Psoas muscle (tissue), 8 donors: ENCODE data around the gene ODAD2. TPM values are rescaled to one million over a fixed set of nuclear protein-coding genes. Genes with fewer than 3 reads are reported as not detected.

Experiments used
- ATAC-seq, 4 donors: fragments of 200-7000 bp; cut with Tn5 transposase; one replicate each; pipeline ENCODE4 v1.9.1; 2020; ENCODE audit warnings: moderate library complexity in 3 of 4, mild to moderate bottlenecking in 2 of 4
- DNase-seq, 2 donors: peaks; one replicate each; pipeline ENCODE4 v3.0.0-alpha.2; 2020
- H3K27ac ChIP-seq: fragments of 200-600 bp; one replicate; pipeline ENCODE4 v1.8.0; 2022
- H3K27me3 ChIP-seq, 3 donors: fragments of 200-600 bp in 1 of 3; one replicate each; pipeline versions ENCODE4 v1.6.1 to v1.8.0; 2013 to 2022; ENCODE audit warnings: low read length in 2 of 3, mild to moderate bottlenecking in 2 of 3, moderate library complexity in 1 of 3; ENCODE audit not compliant: insufficient read depth in 3 of 3
- H3K36me3 ChIP-seq, 2 donors: fragments of 200-600 bp in 1 of 2; one replicate each; pipeline versions ENCODE4 v1.6.1 to v1.8.0; 2013 to 2022; ENCODE audit warnings: low read depth in 1 of 2, mild to moderate bottlenecking in 1 of 2, moderate library complexity in 1 of 2; ENCODE audit not compliant: insufficient read depth in 1 of 2
- H3K4me1 ChIP-seq: fragments of 200-600 bp; one replicate; pipeline ENCODE4 v1.8.0; 2022
- H3K4me3 ChIP-seq: fragments of 200-600 bp; one replicate; pipeline ENCODE4 v1.8.0; 2022; ENCODE audit warnings: mild to moderate bottlenecking
- H3K9me3 ChIP-seq: fragments of 200-600 bp; one replicate; pipeline ENCODE4 v1.8.0; 2022
- CTCF ChIP-seq: fragments of 200-600 bp; IDR thresholded peaks from one replicate; pipeline ENCODE4 v1.8.0; 2022; ENCODE audit warnings: antibody characterized with exemption
- WGBS, 3 donors: extraction: QIAGEN DNeasy Blood & Tissue Kit; methylation state at CpG; one replicate each; pipeline versions ENCODE4 v1.1.6 to v1.1.7; 2013; 5-methylcytosine and 5-hydroxymethylcytosine counted together
- intact Hi-C, 2 donors: fragments of 100-400 bp; cut with DNase I; formaldehyde crosslinking; loops; one replicate each; pipeline versions ENCODE4 v1.11.0 to v1.14.2; 2022
- polyA plus RNA-seq, 3 donors: library from polyadenylated mRNA; stranded (reverse); fragments of 200-250 nt; gene quantifications; one replicate each; pipeline ENCODE4 v1.2.3, GENCODE V29; 2013
- total RNA-seq, 4 donors: library from RNA; stranded (reverse); fragmentation: NEBNext Ultra II Directional in 2 of 4; extraction: Animal tissue kit (Norgen Biotek cat#: 25700) in 2 of 4; gene quantifications; one replicate each; pipeline versions ENCODE4 v1.2.1 to v1.2.4, GENCODE V29; 2021 to 2023
- donor health status: healthy with polysubstance abuse.
- donor health status: DM: no; HTN: no; CAD: no; lungs with moderate emphysema.
- donor health status: Bipolar disorder and iron deficiency.
- donor health status: healthy.
- donor health status: DM: yes; HTN: yes; CAD: no.
- donor health status: DM: no; HTN: no; CAD: no.
- donor health status: DM: no; HTN: no; CAD: no.
- donor health status: DM: yes; HTN: yes; CAD: no.

The ODAD2 gene
- total and polyA plus RNA-seq, 7 donors: 0.03 to 0.09 (median 0.08) TPM; not detected in 4

GRCh38 chr10:27779462-27780015, 219.3 kb downstream of the ODAD2 start:
- H3K4me1 ChIP-seq: no peaks in the 10 kb centered on the region
- DNase-seq (no peak), ATAC-seq (no peak)
- no peak for TF ChIP-seq CTCF
- no peak overlapping the region for H3K27ac ChIP-seq
- 51 to 57% (median 56%) methylated on average over 9 of the region's 9 CpGs for WGBS, 3 donors
- H3K36me3 ChIP-seq: no peaks in the 10 kb centered on the region
- H3K4me3 ChIP-seq: no peak overlapping the region
- peaks cover 4% of the 10 kb centered on the region for H3K9me3 ChIP-seq
- intact Hi-C loops: no loop called here
- peaks cover 0 to 2% (median 2%) of the 10 kb centered on the region in 3 donors for H3K27me3 ChIP-seq

GRCh38 chr10:27774831-27775230, 224.0 kb downstream of the ODAD2 start:
- no peaks in the 10 kb centered on the region for H3K4me1 ChIP-seq
- DNase-seq (no peak), ATAC-seq (no peak)
- peaks cover 0 to 10% (median 0%) of the 10 kb centered on the region in 3 donors for H3K27me3 ChIP-seq
- no peaks in the 10 kb centered on the region for H3K36me3 ChIP-seq
- no peak overlapping the region for H3K4me3 ChIP-seq
- H3K9me3 ChIP-seq: no peaks in the 10 kb centered on the region
- no peak overlapping the region for H3K27ac ChIP-seq
- 38 to 39% (median 38%) methylated on average over 2 of the region's 2 CpGs for WGBS, 3 donors
- no peak for TF ChIP-seq CTCF
- intact Hi-C loops: no loop called here

GRCh38 chr10:27771231-27771630, 227.6 kb downstream of the ODAD2 start:
- no peak for ATAC-seq
- DNase-seq: no peak
- WGBS, 3 donors: 65 to 68% (median 67%) methylated on average over 4 of the region's 4 CpGs
- Histone ChIP-seq H3K27me3 (peaks cover 0 to 16% (median 0%) of the 10 kb centered on the region in 3 donors), H3K4me3 (no peak overlapping the region), H3K27ac (no peak overlapping the region), H3K36me3 (no peaks in the 10 kb centered on the region), H3K4me1 (no peaks in the 10 kb centered on the region), H3K9me3 (no peaks in the 10 kb centered on the region)
- no peak for TF ChIP-seq CTCF
- intact Hi-C loops: no loop called here

- WGBS, 3 donors: 94 to 95% (median 94%) methylated on average over 2 of the region's 2 CpGs
- DNase-seq: no peak
Observed at GRCh38 chr10:27770181-27770580, 228.7 kb downstream of the ODAD2 start.

More at GRCh38 chr10:27770181-27770580, 228.7 kb downstream of the ODAD2 start:
- ATAC-seq: no peak
- H3K4me1 ChIP-seq: no peaks in the 10 kb centered on the region
- TF ChIP-seq CTCF: no peak
- H3K27ac ChIP-seq: no peak overlapping the region
- H3K4me3 ChIP-seq: no peak overlapping the region
- intact Hi-C loops: no loop called here
- H3K36me3 ChIP-seq: no peaks in the 10 kb centered on the region
- no peaks in the 10 kb centered on the region for H3K9me3 ChIP-seq
- H3K27me3 ChIP-seq: peaks cover 0 to 16% (median 0%) of the 10 kb centered on the region in 3 donors
